Suprapubic skin (tissue), 4 donors: ENCODE data around the gene ZNF691.

Experiments
- POLR2A ChIP-seq, 2 donors: fragments of 450-650 bp; IDR thresholded peaks; one replicate each; pipeline ENCODE4 v1.6.1; 2017; ENCODE audit warnings: antibody characterized with exemption in 2 of 2, mild to moderate bottlenecking in 2 of 2, moderate library complexity in 2 of 2
- POLR2AphosphoS5 ChIP-seq, 3 donors: sonication (generic); formaldehyde crosslinking; IDR thresholded peaks; one replicate each; pipeline ENCODE4 v1.6.1; 2017; ENCODE audit warnings: antibody characterized with exemption in 3 of 3
- TF ChIP-seq, protein P1 (sequence below), 2 donors: fragments of 200-600 bp in 1 of 2; fragments of 450-650 bp in 1 of 2; sonication (generic) in 1 of 2; IDR thresholded peaks; one replicate each; pipeline ENCODE4 v1.5.1; 2016 to 2019; ENCODE audit warnings: antibody characterized with exemption in 2 of 2, mild to moderate bottlenecking in 1 of 2, moderate library complexity in 1 of 2

DNA sequence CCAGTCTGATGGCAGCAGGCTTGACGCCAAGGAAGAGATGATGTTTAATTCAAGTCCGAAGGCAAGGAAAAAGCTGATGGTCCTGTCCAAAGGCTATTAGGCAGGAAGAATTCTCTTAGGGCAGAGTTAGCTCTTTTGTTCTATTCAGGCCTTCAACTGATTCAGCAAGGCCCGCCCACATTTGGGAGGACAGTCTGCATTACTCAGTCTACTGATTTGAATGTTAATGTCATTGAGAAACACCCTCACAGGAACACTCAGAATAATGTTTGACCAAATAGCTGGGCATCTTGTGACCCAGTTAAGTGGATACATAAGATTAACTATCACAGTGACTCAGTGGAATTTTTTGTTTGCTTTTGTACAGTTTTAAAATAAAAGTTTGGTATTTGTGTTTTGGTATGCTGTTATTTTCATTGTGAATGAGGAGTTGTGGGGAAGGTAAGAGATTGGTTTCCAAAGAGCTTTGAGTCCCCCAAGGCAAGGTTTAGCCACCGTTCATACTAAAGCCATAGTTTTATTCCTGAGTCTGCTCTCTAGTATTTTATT, 1.7 kb upstream of the ZNF691 start:
- TF ChIP-seq, protein P1, sequence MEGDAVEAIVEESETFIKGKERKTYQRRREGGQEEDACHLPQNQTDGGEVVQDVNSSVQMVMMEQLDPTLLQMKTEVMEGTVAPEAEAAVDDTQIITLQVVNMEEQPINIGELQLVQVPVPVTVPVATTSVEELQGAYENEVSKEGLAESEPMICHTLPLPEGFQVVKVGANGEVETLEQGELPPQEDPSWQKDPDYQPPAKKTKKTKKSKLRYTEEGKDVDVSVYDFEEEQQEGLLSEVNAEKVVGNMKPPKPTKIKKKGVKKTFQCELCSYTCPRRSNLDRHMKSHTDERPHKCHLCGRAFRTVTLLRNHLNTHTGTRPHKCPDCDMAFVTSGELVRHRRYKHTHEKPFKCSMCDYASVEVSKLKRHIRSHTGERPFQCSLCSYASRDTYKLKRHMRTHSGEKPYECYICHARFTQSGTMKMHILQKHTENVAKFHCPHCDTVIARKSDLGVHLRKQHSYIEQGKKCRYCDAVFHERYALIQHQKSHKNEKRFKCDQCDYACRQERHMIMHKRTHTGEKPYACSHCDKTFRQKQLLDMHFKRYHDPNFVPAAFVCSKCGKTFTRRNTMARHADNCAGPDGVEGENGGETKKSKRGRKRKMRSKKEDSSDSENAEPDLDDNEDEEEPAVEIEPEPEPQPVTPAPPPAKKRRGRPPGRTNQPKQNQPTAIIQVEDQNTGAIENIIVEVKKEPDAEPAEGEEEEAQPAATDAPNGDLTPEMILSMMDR (IDR thresholded peaks at IDR 0.05) = no peak
- TF ChIP-seq POLR2AphosphoS5 (IDR thresholded peaks at IDR 0.05) (no peak), POLR2A (IDR thresholded peaks at IDR 0.05) (no peak)
